ENCODE data around the gene TRIM71.
A peak's percentile ranks its signal among the peaks of the same experiment; 100 is the strongest.
"Not testable (repeated sequence)": the region's sequence is repeated elsewhere in the genome, so short reads cannot be mapped to it uniquely, and the experiment has no call there.

The TRIM71 gene

GRCh38 chr3:32939531-32940284, 121.9 kb downstream of the TRIM71 start:
- DNase-seq, result not testable (repeated sequence)

- DNase-seq, result no peak
These were observed 122.9 kb downstream of the TRIM71 start for GRCh38 chr3:32940726-32941125.

- peak; percentile 16 for DNase-seq
These were observed 127.3 kb downstream of the TRIM71 start for GRCh38 chr3:32945136-32945535.

GRCh38 chr3:32945598-32945997, 127.8 kb downstream of the TRIM71 start:
- DNase-seq, result not testable (repeated sequence)

GRCh38 chr3:32946973-32947788, 129.4 kb downstream of the TRIM71 start:
- no peak for DNase-seq
